GM12873 (cell line): Measurements from ENCODE around the gene GRB2.

Experiments used
- TF ChIP-seq, protein P1 (sequence below): IDR thresholded peaks from 2 replicates; pipeline ENCODE4 v1.5.1; 2012; ENCODE audit warnings: low read depth, mild to moderate bottlenecking, moderate library complexity, low read length, control low read depth; ENCODE audit not compliant: insufficient read depth; ENCODE audit errors: missing control alignments

The GRB2 gene

GRCh38 chr17:75308732-75309629, 96.5 kb downstream of the GRB2 start:
- TF ChIP-seq, protein P1, sequence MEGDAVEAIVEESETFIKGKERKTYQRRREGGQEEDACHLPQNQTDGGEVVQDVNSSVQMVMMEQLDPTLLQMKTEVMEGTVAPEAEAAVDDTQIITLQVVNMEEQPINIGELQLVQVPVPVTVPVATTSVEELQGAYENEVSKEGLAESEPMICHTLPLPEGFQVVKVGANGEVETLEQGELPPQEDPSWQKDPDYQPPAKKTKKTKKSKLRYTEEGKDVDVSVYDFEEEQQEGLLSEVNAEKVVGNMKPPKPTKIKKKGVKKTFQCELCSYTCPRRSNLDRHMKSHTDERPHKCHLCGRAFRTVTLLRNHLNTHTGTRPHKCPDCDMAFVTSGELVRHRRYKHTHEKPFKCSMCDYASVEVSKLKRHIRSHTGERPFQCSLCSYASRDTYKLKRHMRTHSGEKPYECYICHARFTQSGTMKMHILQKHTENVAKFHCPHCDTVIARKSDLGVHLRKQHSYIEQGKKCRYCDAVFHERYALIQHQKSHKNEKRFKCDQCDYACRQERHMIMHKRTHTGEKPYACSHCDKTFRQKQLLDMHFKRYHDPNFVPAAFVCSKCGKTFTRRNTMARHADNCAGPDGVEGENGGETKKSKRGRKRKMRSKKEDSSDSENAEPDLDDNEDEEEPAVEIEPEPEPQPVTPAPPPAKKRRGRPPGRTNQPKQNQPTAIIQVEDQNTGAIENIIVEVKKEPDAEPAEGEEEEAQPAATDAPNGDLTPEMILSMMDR, result no peak

DNA sequence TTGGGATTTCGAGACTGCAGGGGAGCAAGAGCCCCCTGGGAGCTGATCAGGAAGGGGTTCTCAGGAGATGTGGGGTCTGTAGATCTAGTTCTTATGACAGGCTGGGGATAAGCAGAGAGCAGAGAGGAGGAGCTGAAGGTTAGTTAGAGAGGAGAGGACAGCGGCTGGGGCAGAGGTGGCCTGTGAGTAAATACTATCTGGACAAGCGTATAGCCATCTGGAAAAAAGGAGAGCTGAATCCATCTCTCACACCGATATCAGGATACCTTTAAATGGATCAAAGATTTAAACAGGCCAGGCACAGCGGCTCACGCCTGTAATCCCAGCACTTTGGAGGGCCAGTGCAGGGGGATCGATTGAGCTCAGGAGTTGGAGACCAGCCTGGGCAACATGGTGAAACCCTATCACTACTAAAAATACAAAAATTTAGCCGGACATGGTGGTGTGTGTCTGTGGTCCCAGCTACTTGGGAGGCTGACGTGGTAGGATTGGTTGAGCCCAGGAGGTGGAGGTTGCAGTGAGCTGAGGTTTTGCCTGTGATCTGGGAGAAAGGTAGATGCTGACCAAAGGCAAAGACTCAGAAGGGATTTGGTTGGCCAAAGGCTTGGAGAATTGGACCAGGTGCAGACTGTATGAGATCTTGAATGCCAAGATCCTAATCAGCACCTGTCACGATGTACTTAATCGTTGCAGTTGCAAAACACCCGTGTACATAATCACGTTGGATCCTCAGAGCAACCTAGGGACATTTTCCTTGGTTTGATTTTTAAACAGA, 97.3 kb downstream of the GRB2 start:
- TF ChIP-seq, protein P1, result no peak

- TF ChIP-seq, protein P1, result no peak
These were observed 103.8 kb downstream of the GRB2 start for GRCh38 chr17:75301502-75302206.

GRCh38 chr17:75301049-75301448, 104.4 kb downstream of the GRB2 start:
- TF ChIP-seq, protein P1, result no peak

GRCh38 chr17:75300280-75300679, 105.2 kb downstream of the GRB2 start:
- TF ChIP-seq, protein P1, result no peak

GRCh38 chr17:75295201-75296158, 110.0 kb downstream of the GRB2 start:
- TF ChIP-seq, protein P1, result peak; percentile 4
